SU-DHL-6 (cell line): ENCODE data around the gene ZNF367.

Experiments used
- EZH2phosphoT487 ChIP-seq: fragments of 200-600 bp; sonication (generic), shearing (Covaris generic); conservative IDR thresholded peaks from 2 replicates; pipeline ENCODE4 v1.6.1; 2018; ENCODE audit warnings: mild to moderate bottlenecking, antibody characterized with exemption, low read length, moderate library complexity, mixed read lengths
- TF ChIP-seq, protein P1 (sequence below): fragments of 200-600 bp; sonication (generic); IDR thresholded peaks from one replicate; pipeline ENCODE4 v1.5.1; 2017; ENCODE audit warnings: antibody characterized with exemption, mild to moderate bottlenecking, low read length, moderate library complexity; ENCODE audit not compliant: insufficient read depth, poor library complexity, severe bottlenecking

DNA sequence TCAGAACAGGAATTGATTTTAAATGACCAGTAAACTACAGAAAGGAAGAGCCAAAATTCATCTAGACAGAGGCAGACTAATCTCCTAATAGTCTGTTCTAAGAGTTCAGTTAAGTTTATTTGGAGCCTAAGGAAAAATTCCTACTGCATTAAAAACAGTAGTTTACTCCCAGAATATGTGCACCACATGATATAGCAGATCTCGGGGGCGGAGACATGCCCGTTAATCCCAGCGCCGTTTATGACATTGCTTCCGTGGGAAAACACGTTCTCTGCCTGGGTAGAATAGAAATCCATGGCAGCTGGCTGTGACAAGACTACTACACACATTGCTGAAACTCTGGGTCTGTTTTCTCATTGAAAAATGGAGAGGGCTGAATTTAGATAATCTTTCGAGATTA, 43.2 kb upstream of the ZNF367 start:
- TF ChIP-seq, protein P1, sequence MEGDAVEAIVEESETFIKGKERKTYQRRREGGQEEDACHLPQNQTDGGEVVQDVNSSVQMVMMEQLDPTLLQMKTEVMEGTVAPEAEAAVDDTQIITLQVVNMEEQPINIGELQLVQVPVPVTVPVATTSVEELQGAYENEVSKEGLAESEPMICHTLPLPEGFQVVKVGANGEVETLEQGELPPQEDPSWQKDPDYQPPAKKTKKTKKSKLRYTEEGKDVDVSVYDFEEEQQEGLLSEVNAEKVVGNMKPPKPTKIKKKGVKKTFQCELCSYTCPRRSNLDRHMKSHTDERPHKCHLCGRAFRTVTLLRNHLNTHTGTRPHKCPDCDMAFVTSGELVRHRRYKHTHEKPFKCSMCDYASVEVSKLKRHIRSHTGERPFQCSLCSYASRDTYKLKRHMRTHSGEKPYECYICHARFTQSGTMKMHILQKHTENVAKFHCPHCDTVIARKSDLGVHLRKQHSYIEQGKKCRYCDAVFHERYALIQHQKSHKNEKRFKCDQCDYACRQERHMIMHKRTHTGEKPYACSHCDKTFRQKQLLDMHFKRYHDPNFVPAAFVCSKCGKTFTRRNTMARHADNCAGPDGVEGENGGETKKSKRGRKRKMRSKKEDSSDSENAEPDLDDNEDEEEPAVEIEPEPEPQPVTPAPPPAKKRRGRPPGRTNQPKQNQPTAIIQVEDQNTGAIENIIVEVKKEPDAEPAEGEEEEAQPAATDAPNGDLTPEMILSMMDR: no peak
- TF ChIP-seq EZH2phosphoT487: no peak
